CD8-positive, alpha-beta memory T cell (primary cell): ENCODE measurements around the gene CLCN4. TPM values are rescaled to one million over a fixed set of nuclear protein-coding genes. Genes with fewer than 3 reads are reported as not detected.

Source experiments
- CTCF ChIA-PET: fragments of 350-600 bp; sonication (Branson Sonifier 250); formaldehyde crosslinking; loops from one replicate; lab custom pipeline; 2021; ENCODE audit warnings: antibody characterized with exemption; lab: Charles Lee
- POLR2A ChIA-PET: fragments of 350-600 bp; sonication (Branson Sonifier 250); formaldehyde crosslinking; loops from one replicate; lab custom pipeline; 2021; ENCODE audit warnings: antibody characterized with exemption; lab: Charles Lee
- DNase-seq, 5 donors: peaks; one replicate each; pipeline versions ENCODE4 v3.0.0 to v3.0.0-alpha.2; 2020 to 2022; ENCODE audit warnings: mixed read lengths in 1 of 5
- H3K27ac ChIP-seq: one replicate; pipeline ENCODE4 v1.7.0; 2013; ENCODE audit warnings: low read depth, mild to moderate bottlenecking, low read length, moderate library complexity
- H3K27me3 ChIP-seq: 2 replicates; pipeline ENCODE4 v1.7.0; 2013; ENCODE audit warnings: low read length, mild to moderate bottlenecking; ENCODE audit not compliant: insufficient read depth, poor library complexity, severe bottlenecking
- H3K36me3 ChIP-seq: 2 replicates; pipeline ENCODE4 v1.7.0; 2013; ENCODE audit warnings: mild to moderate bottlenecking, low read length, moderate library complexity; ENCODE audit not compliant: insufficient read depth
- H3K4me1 ChIP-seq: 2 replicates; pipeline ENCODE4 v1.7.0; 2013; ENCODE audit warnings: mild to moderate bottlenecking, low read length, moderate library complexity; ENCODE audit not compliant: insufficient read depth
- H3K4me3 ChIP-seq: 2 replicates; pipeline ENCODE4 v1.7.0; 2013; ENCODE audit warnings: mild to moderate bottlenecking, low read length
- H3K9me3 ChIP-seq: 2 replicates; pipeline ENCODE4 v1.7.0; 2013; ENCODE audit warnings: mild to moderate bottlenecking, low read length
- H3K27ac Mint-ChIP-seq, 8 donors: one replicate each; pipeline ENCODE4 v1.8.0; 2020 to 2021; ENCODE audit warnings: mixed read lengths in 8 of 8, mild to moderate bottlenecking in 6 of 8, inconsistent platforms in 3 of 8, moderate library complexity in 3 of 8
- H3K27me3 Mint-ChIP-seq, 2 donors: one replicate each; pipeline ENCODE4 v1.8.0; 2020 to 2021; ENCODE audit warnings: mixed read lengths in 2 of 2, mild to moderate bottlenecking in 1 of 2, moderate library complexity in 1 of 2
- H3K36me3 Mint-ChIP-seq, 3 donors: one replicate each; pipeline ENCODE4 v1.8.0; 2020 to 2021; ENCODE audit warnings: mixed read lengths in 3 of 3, inconsistent platforms in 1 of 3, mild to moderate bottlenecking in 1 of 3
- H3K4me1 Mint-ChIP-seq, 3 donors: one replicate each; pipeline ENCODE4 v1.8.0; 2020 to 2021; ENCODE audit warnings: mixed read lengths in 3 of 3, inconsistent platforms in 1 of 3, mild to moderate bottlenecking in 1 of 3
- H3K4me3 Mint-ChIP-seq, 7 donors: one replicate each; pipeline ENCODE4 v1.8.0; 2020 to 2021; ENCODE audit warnings: mixed read lengths in 7 of 7, mild to moderate bottlenecking in 6 of 7, moderate library complexity in 4 of 7, inconsistent platforms in 2 of 7
- H3K9me3 Mint-ChIP-seq, 5 donors: one replicate each; pipeline ENCODE4 v1.8.0; 2020 to 2022; ENCODE audit warnings: mixed read lengths in 5 of 5, mild to moderate bottlenecking in 3 of 5, moderate library complexity in 2 of 5, inconsistent platforms in 1 of 5
- polyA plus RNA-seq: library from polyadenylated mRNA; unstranded; fragments of 300-500 nt; fragmentation: Illumina TruSeq; gene quantifications from one replicate; pipeline ENCODE4 v1.2.3, GENCODE V29; 2021
- total RNA-seq, 2 experiments: library from RNA; stranded (reverse); gene quantifications; one replicate each; pipeline ENCODE4 v1.2.3, GENCODE V29; 2021

The CLCN4 gene
- total and polyA plus RNA-seq, 3 experiments from 2014 or later, result 0.04 to 0.20 TPM; not detected in 1

- H3K9me3 Mint-ChIP-seq, result no peaks in the 10 kb centered on the region
- peaks cover 0 to 4% (median 0%) of the 10 kb centered on the region in 3 donors for H3K4me1 Mint-ChIP-seq
- ChIA-PET CTCF (interaction anchor here (0.9 to 3.1 kb wide), 6 partner anchors 12 to 959 kb away, joined by 3 to 28 read pairs (median 4); no protein-coding TSS in a partner anchor), POLR2A (no interaction called here)
- no peak overlapping the region for H3K4me3 Mint-ChIP-seq
- no peak overlapping the region for H3K27ac Mint-ChIP-seq
- peaks cover 5 to 15% of the 10 kb centered on the region in 2 donors for H3K27me3 Mint-ChIP-seq
- H3K4me1 ChIP-seq, result no peaks in the 10 kb centered on the region
- no peak for DNase-seq
- no peaks in the 10 kb centered on the region for H3K36me3 Mint-ChIP-seq
- no peaks in the 10 kb centered on the region for H3K9me3 ChIP-seq
- no peak overlapping the region for H3K27ac ChIP-seq
- H3K4me3 ChIP-seq, result no peak overlapping the region
- H3K36me3 ChIP-seq, result no peaks in the 10 kb centered on the region
- no peaks in the 10 kb centered on the region for H3K27me3 ChIP-seq
Measured at GRCh38 chrX:10190367-10190766, 33.6 kb downstream of the CLCN4 start.

- H3K4me3 ChIP-seq, result no peak overlapping the region
- POLR2A ChIA-PET, result no interaction called here
- no peaks in the 10 kb centered on the region for H3K27me3 ChIP-seq
- H3K36me3 ChIP-seq, result no peaks in the 10 kb centered on the region
- no peak overlapping the region for H3K4me3 Mint-ChIP-seq
- DNase-seq, result no peak
- H3K27me3 Mint-ChIP-seq, result peaks cover 3 to 4% of the 10 kb centered on the region in 2 donors
- H3K4me1 Mint-ChIP-seq, result peaks cover 0 to 4% (median 0%) of the 10 kb centered on the region in 3 donors
- H3K9me3 ChIP-seq, result no peaks in the 10 kb centered on the region
- H3K36me3 Mint-ChIP-seq, result no peaks in the 10 kb centered on the region
- H3K4me1 ChIP-seq, result no peaks in the 10 kb centered on the region
- CTCF ChIA-PET, result no interaction called here
- H3K27ac Mint-ChIP-seq, result peak overlapping the region in 1 of 8 donors; percentile 3
- H3K9me3 Mint-ChIP-seq, result no peaks in the 10 kb centered on the region
- no peak overlapping the region for H3K27ac ChIP-seq
Measured at GRCh38 chrX:10193587-10193986, 36.8 kb downstream of the CLCN4 start.

DNA sequence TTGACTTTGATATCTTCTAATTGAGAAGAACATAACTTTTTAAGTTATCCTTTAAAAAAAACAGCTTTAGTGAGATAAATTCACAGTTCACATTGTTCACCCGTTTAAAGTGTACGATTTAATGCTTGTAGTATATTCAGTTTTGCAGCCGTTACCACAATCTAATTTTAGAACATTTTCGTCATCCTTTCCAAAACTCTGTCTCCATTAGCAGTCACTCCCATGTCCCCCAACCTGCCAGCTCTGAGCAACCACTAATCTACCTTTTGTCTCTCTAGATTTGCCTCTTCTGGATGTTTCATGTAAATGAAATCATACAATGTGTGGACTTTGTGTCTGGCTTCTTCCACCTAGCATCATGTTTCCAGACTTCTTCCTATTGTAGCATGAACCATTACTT lies 38.6 kb downstream of the CLCN4 start:
- ChIA-PET POLR2A (no interaction called here), CTCF (no interaction called here)
- Mint-ChIP-seq H3K4me1 (peaks cover 2 to 5% (median 5%) of the 10 kb centered on the region in 3 donors), H3K9me3 (no peaks in the 10 kb centered on the region), H3K27me3 (peaks cover 3 to 7% of the 10 kb centered on the region in 2 donors), H3K27ac (peak overlapping the region in 1 of 8 donors; percentile 32), H3K4me3 (no peak overlapping the region), H3K36me3 (no peaks in the 10 kb centered on the region)
- no peak for DNase-seq
- Histone ChIP-seq H3K27ac (no peak overlapping the region), H3K4me1 (no peaks in the 10 kb centered on the region), H3K4me3 (no peak overlapping the region), H3K27me3 (no peaks in the 10 kb centered on the region), H3K36me3 (no peaks in the 10 kb centered on the region), H3K9me3 (no peaks in the 10 kb centered on the region)

DNA sequence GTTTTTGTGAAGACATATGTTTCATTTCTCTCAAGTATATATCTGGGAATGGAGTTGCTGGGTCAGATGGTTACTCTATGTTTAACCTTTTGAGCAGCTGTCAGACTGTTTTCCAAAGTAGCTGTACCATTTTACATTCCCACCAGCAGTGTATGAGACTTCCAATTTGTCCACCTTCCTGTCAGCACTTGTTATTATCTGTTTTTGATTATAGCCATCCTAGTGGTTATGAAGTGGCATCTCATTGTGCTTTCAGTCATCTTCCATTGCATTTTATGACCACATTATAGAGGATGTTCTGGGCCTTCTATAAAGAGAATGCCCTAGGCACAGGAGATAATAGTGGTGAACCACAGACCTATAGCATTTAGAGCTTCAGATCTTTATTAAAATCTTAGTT lies 39.2 kb downstream of the CLCN4 start:
- no peaks in the 10 kb centered on the region for H3K36me3 Mint-ChIP-seq
- Histone ChIP-seq H3K27me3 (no peaks in the 10 kb centered on the region), H3K27ac (no peak overlapping the region), H3K4me3 (no peak overlapping the region), H3K9me3 (no peaks in the 10 kb centered on the region), H3K36me3 (no peaks in the 10 kb centered on the region), H3K4me1 (no peaks in the 10 kb centered on the region)
- H3K27me3 Mint-ChIP-seq, result peaks cover 3 to 7% of the 10 kb centered on the region in 2 donors
- peaks cover 2 to 5% (median 5%) of the 10 kb centered on the region in 3 donors for H3K4me1 Mint-ChIP-seq
- POLR2A ChIA-PET, result no interaction called here
- CTCF ChIA-PET, result no interaction called here
- no peaks in the 10 kb centered on the region for H3K9me3 Mint-ChIP-seq
- no peak overlapping the region for H3K4me3 Mint-ChIP-seq
- peak overlapping the region in 1 of 8 donors; percentile 32 for H3K27ac Mint-ChIP-seq
- DNase-seq, result no peak

DNA sequence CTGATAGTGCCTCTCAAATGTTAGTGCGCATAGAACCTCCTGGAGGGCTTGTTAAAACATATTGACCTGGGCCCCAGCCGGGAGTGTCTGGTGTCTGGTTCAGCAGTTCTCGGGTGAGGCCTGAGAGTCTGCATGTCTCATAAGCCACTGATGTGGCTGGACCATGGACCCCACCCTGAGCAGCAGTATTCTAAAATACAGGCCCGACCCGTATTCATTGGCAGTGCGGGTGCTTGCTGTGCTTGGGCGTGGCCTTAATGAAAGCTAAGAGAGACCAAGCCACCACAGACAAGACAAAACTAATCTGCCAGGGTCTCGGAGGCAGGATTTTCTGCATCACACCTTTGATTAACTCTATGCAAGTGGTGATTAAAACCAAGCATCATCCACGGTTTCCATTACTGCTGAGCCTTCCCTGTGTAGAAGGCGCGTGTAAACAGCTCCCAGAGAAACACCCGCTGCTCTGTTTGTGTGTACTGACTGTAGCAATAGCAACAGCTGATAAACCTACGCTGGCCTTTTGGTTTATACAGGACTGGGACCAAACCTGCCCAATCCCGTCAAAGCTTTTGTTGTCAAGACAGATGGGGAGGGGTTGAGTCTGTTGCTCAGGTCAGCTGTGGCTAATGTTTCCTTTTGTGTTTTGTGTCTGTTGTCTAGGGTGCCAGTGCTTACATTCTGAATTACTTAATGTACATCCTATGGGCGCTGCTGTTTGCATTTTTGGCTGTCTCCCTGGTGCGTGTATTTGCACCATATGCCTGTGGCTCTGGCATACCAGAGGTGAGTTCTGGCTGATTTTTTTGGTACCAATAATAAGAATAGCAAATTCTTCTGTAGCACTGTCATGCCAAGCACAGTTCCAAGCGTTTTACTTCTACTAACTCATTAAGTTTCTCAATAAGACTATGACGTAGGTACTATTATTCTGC lies 40.8 kb downstream of the CLCN4 start:
- ChIA-PET POLR2A (no interaction called here), CTCF (no interaction called here)
- peaks cover 2 to 5% (median 5%) of the 10 kb centered on the region in 3 donors for H3K4me1 Mint-ChIP-seq
- no peaks in the 10 kb centered on the region for H3K36me3 Mint-ChIP-seq
- H3K27me3 Mint-ChIP-seq, result peaks cover 3 to 7% of the 10 kb centered on the region in 2 donors
- no peak for DNase-seq
- Histone ChIP-seq H3K4me3 (no peak overlapping the region), H3K27me3 (no peaks in the 10 kb centered on the region), H3K36me3 (no peaks in the 10 kb centered on the region), H3K9me3 (no peaks in the 10 kb centered on the region), H3K4me1 (no peaks in the 10 kb centered on the region), H3K27ac (no peak overlapping the region)
- H3K4me3 Mint-ChIP-seq, result no peak overlapping the region
- H3K9me3 Mint-ChIP-seq, result no peaks in the 10 kb centered on the region
- no peak overlapping the region for H3K27ac Mint-ChIP-seq

- no peak overlapping the region for H3K27ac Mint-ChIP-seq
- H3K27ac ChIP-seq, result no peak overlapping the region
- POLR2A ChIA-PET, result no interaction called here
Measured at GRCh38 chrX:10198254-10198653, 41.5 kb downstream of the CLCN4 start.

GRCh38 chrX:10199212-10199611 lies 42.4 kb downstream of the CLCN4 start:
- H3K4me1 Mint-ChIP-seq, result peaks cover 2 to 5% (median 5%) of the 10 kb centered on the region in 3 donors
- H3K27ac ChIP-seq, result no peak overlapping the region
- H3K36me3 ChIP-seq, result no peaks in the 10 kb centered on the region
- H3K27me3 ChIP-seq, result no peaks in the 10 kb centered on the region
- no peak overlapping the region for H3K4me3 ChIP-seq
- H3K9me3 ChIP-seq, result no peaks in the 10 kb centered on the region
- H3K4me3 Mint-ChIP-seq, result no peak overlapping the region
- no peaks in the 10 kb centered on the region for H3K4me1 ChIP-seq
- H3K36me3 Mint-ChIP-seq, result no peaks in the 10 kb centered on the region
- peaks cover 3 to 4% of the 10 kb centered on the region in 2 donors for H3K27me3 Mint-ChIP-seq
- ChIA-PET CTCF (no interaction called here), POLR2A (no interaction called here)
- H3K9me3 Mint-ChIP-seq, result no peaks in the 10 kb centered on the region
- no peak for DNase-seq
- H3K27ac Mint-ChIP-seq, result peak overlapping the region in 1 of 8 donors; percentile 55

More at GRCh38 chrX:10198254-10198653, 41.5 kb downstream of the CLCN4 start:
- H3K4me3 Mint-ChIP-seq, result no peak overlapping the region
- Histone ChIP-seq H3K9me3 (no peaks in the 10 kb centered on the region), H3K36me3 (no peaks in the 10 kb centered on the region), H3K4me1 (no peaks in the 10 kb centered on the region), H3K4me3 (no peak overlapping the region), H3K27me3 (no peaks in the 10 kb centered on the region)
- no peaks in the 10 kb centered on the region for H3K9me3 Mint-ChIP-seq
- CTCF ChIA-PET, result no interaction called here
- peaks cover 2 to 5% (median 5%) of the 10 kb centered on the region in 3 donors for H3K4me1 Mint-ChIP-seq
- H3K27me3 Mint-ChIP-seq, result peaks cover 3 to 6% of the 10 kb centered on the region in 2 donors
- H3K36me3 Mint-ChIP-seq, result no peaks in the 10 kb centered on the region
- no peak for DNase-seq

DNA sequence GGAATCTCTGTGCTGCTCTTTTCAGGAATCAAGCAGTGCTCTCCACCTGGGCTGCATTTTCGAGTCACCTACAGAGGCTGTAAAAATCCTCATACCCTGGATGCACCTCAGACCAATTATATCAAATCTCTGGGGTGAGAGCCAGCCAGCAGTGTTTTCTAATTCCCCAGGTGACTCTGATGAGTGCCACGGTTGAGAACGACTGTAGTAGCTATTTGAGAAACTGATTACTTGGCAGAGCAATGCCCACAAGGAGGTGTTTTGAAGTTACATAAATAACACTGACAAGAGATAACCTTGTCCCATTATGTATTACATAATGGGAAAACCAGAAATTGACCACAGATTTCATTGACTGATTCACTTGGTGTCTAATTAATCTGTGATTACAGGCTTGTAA lies 46.8 kb downstream of the CLCN4 start:
- no peak for DNase-seq
- peaks cover 0 to 2% (median 0%) of the 10 kb centered on the region in 5 donors for H3K9me3 Mint-ChIP-seq
- H3K27me3 Mint-ChIP-seq, result peaks cover 4 to 5% of the 10 kb centered on the region in 2 donors
- H3K4me1 ChIP-seq, result no peaks in the 10 kb centered on the region
- no peak overlapping the region for H3K27ac ChIP-seq
- ChIA-PET CTCF (no interaction called here), POLR2A (no interaction called here)
- H3K36me3 ChIP-seq, result no peaks in the 10 kb centered on the region
- H3K4me3 Mint-ChIP-seq, result no peak overlapping the region
- no peaks in the 10 kb centered on the region for H3K36me3 Mint-ChIP-seq
- no peaks in the 10 kb centered on the region for H3K9me3 ChIP-seq
- H3K27ac Mint-ChIP-seq, result no peak overlapping the region
- H3K4me3 ChIP-seq, result no peak overlapping the region
- H3K4me1 Mint-ChIP-seq, result peaks cover 2 to 5% (median 5%) of the 10 kb centered on the region in 3 donors
- H3K27me3 ChIP-seq, result no peaks in the 10 kb centered on the region
